NCI-H2107 (cell line): ENCODE data around the gene TLCD1.

Experiments used
- DNase-seq: peaks from one replicate; lab custom pipeline; 2025; lab: John Stamatoyannopoulos, UW

The TLCD1 gene

DNA sequence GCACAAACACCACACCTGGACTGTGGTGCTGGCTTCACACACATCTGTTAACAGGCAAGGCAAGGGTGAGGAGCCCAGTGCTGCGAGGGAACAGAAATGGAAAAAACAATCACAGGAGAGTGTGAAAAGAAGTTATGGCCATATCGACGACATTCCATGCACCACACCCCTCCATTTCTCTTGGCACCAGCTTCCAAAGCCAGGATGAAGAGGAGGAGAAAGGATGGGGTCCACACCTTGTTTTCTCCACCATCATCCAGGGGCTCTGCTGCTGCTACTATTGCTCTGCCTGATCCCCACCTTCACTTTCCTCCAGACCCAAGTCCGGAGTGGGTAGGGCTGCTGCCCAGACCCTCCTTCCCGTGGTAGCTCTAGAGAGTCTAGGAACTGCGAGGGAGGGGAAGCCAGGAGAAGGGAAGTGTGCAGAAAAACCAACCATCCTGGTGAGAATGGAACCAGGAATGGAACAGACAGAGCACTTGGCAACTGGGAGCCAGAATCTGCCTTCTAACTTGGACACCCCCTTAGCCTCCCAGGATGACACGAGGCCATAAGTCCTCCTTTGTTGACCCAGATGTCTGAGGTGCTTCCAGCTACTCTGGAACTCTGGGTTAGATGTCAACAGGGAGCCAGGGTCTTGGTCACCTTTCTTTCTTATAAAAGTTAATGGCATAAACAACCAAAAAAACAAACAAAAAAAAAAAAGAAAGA, 13.2 kb downstream of the TLCD1 start:
- DNase-seq = no peak

DNA sequence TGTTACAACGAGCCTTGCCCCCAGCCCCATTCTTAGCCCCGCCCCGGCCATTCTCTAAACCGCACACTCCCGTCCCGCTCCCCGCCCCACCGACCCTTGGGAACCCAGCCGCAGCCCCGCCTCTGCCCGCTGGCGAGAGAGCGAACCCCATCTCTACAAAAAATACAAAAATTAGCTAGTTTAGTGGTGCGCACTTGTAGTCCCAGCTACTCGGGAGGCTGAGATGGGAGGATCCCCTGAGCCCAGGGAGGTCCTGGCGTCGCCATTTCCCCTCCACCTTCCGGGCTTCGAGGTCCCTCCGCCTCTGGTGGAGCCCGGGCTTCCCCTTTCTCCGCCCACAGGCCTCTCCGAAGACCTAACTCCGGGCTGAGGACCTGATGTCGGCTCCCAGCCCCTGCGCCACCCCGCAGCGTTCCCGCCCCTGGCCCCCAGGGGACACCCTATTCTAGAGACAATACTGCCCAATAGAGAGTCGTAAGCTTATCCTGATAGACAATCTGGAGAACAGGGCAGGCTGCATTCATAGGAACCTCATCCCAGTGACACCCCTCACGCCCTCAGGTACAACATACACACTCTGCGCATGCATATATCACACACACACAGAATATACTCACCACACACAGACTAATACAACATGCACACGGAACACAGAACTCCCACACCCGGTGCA, 13.9 kb downstream of the TLCD1 start:
- DNase-seq = no peak

DNA sequence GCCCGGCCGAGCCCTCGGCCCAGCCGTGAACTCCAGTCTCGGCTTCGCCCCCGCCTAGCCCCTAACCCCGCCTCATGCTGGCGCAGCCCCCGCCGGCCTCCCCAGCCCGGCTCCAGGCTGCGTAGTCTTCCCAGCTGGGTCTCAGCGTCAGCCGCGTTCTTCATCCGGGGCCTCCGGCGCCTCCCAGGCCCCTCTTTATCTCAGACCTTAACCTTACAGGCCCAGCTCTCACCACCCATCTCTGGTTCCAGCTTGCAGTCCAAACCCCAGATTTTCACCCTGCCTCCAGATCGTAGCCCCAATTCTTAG, 14.4 kb downstream of the TLCD1 start, which contains the start of gene PROCA1:
TSS of gene PROCA1 (minus strand) at position 166 of the 309 bp plus-strand sequence. CDS start 228 bp downstream, outside the sequence.
- DNase-seq = no peak

DNA sequence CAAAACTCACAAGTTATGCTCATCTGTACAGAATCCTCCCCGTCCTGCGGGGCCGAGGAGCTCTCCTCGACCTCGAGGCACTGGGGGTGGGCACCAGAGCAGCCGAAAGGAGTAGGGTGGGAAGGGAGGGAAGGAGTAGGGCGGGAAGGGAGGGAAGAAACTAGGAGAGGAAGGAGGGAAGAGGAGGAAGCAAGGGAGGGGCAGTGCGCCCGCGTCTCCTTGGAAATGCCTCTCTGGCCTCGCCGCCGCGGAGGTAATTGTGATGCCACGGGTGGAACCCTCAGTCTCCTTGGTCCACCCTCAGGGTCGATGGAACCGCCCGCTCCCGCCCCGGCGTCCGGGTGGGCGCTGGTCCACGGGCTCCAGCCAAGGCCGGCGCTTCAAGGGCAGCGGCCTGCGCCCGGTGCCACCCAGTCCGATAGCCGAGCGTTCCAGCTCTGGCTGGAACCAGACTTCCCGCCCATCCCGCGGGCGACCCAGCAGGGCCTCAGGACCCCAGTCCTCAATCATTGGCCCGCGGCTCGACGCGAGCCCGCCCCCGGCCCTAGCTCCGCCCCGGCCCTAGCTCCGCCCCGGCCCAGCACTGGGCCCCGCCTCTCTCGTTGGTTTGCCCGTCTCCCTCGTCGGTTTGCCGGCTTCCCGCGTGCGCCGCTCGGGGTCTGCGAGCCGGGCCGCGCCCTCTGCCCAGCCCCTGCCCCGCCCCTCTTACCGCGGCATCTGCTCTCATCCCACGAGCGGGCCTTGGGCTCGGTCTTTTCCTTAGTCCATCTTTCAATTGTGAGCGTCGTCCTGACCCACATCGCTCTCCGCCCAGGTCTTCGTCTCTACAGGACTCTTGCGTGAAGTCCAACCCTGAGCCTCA, 14.9 kb downstream of the TLCD1 start:
- DNase-seq = peak; percentile 72

DNA sequence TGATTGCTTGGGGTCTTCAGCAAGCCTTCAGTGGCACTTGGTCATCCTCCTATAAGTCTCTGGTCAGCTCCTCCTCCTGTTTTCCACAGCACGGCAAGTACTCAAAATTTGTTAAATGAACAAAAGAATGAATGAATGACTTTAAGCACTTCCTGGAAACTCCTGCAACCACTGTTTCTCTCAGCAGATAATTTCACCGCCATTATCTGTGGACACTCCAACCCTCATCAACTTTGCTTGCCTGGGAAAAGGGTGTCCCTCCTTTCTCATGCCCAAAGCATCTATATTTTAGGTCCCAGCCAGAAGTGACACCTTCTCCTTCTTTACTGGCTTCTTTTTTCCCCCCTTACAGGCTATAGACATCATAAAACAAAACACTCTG, 18.7 kb downstream of the TLCD1 start:
- no peak for DNase-seq

DNA sequence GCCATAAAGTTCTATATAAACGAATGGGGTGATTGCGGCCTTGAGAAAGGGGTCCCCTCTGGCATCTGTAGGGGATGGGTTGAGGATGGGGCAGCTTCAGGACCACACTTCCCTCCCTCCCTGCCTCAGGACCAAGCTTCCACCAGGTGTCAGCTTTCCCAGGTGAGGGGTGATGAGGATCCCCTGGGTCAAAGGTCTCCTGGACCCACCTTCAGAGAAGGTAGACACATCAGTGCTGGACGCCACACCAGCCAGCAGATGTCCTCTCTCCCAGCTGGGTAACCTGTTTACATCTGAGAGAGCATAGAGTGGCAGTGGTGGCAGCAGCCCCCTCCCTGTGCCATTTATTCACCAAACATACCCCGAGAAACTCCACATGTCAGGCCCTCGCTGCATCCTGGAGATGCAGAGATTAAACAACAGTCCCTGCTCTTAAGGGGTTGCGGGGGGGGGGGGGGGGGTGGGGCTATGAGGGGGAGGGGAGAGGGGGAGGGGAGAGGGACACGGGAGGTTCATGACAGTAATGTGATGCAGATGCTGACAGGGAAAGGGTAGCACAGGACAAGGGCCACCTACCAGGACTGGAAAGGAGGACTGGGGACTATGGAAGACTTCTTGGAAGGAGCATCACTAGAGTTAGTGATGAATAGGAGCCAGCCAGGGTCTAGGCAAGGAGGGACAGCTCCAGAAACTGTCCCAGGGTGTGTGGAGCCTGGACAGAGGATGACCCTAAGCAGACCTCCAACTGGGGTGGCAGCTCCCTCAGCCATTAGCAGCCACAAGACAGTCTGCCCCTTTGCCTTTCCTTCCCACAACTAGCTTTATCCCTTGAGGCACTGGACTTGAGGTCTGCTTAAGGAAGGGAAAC, 19.3 kb downstream of the TLCD1 start:
- DNase-seq = no peak

DNA sequence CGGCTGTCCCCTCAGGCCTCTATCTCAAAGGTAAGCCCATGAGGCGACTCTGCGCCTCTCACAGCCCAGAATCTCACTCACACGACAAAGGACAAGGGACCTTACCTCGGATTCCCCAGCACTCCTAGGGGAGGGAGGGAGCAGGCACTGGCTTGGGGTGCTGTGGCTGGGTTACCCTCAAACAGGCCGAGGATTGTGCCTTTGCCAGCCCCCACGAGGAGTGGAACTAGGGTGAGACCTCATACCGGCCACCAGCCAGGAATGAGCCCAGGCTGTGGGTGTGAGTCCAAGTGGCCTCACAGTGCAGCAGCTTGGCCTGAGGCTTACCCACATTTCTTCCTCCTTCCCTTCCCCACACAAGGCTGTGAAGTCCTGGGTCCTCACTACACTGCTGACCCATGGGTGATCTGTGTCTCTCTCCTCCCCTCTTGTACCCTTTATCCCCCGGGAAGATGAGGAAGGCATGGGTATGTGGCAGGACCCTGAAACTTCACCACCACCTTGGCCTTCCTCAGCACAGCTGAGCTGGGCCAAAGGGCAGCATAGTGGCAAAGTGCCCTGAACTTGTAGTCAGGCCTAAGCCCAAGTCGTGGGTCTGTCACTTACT, 20.2 kb downstream of the TLCD1 start:
- DNase-seq = no peak

DNA sequence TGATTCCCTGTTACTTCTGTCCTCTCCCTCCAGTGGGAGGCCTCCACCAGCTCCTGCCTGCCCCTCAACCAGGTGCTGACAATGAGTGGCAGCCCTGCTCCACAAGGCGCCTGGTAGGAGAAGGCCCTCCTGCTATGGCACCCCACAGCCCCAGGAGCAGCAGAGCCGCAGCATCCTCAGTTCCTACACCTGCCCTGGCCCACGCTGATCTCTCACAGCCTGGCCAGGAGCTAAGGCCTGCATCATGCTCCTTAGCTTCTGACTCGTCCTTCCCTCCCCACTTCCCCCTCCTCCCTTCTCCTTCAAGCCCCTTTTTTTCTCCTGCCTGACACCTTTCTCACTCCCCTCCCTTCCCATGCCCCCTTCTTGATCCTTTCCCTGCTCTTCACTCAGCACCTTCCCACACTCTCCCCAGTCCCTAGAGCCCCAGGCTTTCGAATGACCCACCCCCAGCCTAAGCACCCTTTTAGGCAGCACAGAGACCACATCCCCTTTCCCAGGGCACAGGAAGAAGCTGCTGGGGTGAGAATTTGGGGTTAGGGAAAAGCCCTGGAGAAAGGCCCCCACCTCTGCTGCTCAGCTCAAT, 20.9 kb downstream of the TLCD1 start:
- DNase-seq = no peak

DNA sequence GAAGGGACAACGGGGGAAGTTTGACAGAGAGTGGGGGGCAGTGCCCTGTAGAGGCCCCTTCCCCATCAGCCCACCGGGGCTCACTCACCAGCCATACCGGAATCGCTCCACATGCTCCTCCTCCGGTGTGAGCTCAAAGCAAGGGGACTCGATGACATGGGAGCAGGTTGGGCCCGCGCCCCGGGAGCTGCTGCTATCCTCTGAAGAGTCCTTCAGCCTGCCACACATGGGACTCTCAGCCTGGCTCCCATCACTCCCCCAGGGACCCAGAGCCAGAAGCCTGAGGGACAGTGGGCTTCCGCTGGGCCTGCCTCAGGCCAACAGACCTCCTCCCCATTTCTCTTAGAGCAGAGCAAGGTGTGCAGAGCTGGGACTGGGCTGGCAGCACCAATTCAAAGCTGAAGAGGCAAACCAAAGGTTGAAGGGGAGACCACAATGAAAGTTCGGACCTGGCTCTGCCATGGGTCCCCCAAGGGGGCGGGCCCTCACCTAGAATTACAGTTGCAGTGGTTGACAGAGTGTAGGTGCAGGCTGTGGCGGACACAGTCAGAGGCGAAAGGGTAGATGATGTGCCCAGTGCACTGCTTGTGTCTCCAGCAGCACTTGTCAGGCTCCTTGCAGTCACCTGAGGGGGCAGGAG, 21.7 kb downstream of the TLCD1 start:
- no peak for DNase-seq

DNA sequence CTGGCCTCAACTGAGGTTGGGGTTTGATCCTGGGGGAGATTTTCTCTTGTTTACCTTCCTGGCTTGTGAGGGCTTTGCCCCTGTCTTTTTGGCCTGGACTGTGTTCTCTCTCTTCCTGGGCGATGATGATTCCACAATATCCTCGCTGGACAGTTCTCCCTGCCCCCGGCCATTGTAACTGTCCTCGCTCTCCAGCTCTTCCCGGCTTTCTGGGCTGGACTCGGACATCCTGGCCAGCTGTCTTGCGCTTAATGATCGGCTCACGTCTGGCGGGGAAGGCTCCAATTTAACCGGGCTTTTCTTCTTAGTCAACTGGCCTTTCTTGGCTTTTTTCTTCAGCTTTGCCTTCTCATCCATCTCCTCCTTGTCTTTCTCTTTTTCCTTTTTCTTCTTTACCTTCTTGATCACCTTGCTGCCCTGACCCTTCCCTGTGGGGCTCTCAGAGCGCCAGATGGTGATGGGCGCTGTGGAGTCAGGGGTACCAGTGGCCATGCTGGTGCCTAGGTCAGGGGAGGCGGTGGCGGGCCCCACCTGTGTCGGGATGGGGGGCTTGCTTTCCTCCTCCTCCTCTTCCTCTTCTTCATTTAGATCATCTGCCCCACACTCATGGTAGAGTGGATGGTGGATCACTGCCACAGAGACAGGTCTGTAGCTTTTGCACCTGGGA, 22.3 kb downstream of the TLCD1 start:
- no peak for DNase-seq

DNA sequence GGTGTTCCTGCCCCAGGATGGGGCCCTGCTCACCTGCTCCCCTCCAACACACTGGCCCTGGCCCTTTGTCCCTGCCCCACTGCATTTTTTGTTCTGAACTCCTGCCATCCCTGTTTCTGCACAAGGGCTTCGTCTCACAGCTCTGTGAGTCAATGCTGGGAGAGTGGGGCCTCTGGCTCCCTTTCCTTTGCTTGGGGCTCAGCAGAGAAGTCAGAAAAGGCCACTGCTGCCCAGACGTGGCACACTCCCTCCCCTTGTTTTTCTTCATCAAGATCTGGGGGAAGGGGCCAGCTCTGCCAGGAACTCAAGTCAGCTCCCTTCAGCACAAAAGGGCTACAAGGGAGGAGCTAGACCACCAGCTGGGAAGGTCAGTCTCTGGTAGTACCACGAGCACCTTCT, 23.3 kb downstream of the TLCD1 start:
- DNase-seq = no peak

DNA sequence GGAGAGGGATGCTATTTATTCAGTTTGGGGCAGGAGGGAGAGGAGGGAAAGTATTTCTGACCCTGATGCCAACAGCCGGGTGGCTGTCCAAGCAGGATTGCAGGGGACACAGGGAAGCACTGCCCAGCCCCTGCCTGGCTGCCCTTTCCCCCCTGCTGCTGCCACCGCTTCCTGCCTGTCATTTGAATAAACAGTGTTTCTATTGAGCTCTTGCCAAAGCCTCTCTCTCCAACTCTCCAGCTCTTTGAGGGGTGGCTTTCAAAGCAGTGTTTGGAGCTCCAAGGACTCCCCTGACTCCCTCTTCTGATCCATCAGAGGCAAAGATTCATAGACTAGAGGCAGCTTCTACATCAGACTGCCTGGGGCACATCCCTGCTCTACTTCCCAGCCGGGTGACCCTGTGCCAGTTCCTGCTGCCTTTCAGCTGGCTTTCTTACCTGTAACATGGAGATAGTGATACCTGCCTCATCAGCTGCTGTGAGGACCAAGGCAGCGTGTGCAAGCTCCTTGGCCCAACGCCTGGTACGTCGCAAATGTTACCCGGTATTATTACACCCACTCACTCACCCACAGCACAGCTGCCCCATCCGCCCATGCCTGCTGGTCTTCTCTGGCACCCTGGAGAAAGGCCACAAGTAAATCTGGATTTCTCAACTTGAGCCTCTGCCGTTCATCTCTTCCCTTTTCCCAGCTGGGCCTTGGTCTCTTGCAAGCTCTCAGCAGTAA, 23.8 kb downstream of the TLCD1 start:
- no peak for DNase-seq

DNA sequence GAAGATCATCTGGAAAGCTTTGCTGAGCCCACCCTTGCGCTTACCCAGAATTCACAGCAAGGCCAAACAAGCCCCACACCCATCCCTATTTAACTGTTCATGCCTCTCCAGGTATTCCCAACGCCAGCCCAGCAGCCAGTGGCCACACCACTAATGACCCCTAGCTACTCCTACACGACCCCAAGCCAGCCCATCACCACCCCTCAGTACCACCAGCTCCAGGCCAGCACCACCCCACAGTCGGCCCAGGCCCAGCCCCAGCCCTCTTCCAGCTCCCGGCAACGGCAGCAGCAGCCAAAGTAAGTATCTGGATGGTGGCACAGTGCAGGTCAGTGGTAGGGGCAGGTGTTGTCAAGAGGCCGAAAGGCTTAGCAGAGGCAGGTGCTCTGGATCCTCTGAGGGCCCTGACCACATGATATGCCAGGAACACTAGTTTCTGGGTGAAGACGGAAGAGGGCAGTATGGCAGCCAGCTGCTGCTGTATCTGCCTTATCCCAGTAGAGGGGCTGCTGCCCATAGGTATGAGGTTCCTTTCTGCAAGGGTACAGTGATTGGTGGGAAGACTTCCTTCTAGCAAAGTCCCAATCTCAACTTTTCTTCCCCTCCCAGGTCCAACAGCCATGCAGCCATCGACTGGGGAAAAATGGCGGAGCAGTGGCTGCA, 25.1 kb downstream of the TLCD1 start:
- no peak for DNase-seq

DNA sequence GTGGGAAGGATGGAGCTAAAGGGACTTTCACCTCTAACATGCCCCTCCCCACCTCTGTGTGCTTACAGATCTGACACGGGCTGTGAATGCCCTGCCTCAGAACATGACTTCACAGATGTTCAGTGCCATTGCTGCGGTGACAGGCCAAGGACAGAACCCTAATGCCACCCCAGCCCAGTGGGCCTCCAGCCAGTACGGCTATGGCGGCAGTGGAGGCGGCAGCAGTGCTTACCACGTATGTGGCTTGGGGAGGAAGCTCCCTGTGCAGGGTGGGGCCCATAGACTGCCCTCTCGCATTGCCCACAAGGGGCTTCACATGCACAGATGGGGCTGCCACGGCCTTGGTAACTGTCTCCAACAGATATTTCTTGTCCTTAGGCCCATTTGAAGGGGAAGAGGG, 25.8 kb downstream of the TLCD1 start:
- DNase-seq = no peak

DNA sequence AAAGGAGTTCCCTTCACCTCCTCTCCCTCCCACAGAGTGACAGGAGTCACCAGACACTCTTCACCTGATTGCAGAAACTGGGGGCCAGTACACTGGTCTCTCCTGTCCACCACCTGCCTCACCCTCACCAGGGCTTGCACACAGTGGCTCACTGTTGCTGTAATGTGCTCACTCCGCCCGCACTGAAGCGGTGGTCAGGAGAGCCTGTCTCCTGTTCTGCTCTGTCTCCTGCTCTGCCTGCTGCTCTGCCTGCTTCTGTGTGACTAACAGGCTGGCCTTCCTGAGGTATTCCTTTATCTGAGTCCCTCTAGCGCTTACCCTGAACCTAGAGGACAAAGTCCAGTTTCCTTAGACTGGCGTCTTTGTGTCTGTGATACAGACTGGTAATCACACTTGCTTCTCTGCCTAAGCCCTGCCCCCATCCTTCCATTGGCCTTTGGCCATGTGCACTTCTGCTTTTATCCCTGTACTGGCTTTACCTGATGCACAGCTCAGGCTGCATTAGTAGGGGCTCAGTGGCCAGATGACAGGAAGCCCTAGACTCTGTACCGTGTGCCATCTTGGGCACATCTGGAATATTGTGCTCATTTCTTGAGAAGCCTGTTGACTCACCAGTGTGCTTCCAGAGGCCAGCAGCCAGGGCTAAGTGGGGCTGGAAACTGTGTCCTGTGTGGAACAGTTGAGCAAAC, 27.6 kb downstream of the TLCD1 start:
- DNase-seq = no peak

DNA sequence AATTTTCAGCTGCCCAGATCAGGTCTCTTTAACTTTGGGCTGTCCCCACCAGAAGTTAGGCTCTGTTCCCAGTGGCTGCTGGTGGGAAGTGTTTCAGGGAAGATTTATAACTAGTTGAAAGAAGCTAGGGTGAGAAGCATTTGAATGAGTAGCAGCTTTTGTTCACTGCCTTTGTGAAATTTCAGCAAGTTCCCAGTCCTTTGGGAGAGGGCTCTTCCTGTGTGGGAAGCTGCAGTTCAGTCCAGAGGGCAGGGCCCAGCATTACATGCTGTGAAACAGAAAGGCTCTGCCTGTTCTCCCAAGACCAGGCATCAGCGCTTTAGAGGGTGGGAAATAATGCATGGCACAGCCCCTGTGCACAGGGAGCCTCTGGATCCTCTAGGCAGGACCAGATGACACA, 32.2 kb downstream of the TLCD1 start:
- DNase-seq = no peak

DNA sequence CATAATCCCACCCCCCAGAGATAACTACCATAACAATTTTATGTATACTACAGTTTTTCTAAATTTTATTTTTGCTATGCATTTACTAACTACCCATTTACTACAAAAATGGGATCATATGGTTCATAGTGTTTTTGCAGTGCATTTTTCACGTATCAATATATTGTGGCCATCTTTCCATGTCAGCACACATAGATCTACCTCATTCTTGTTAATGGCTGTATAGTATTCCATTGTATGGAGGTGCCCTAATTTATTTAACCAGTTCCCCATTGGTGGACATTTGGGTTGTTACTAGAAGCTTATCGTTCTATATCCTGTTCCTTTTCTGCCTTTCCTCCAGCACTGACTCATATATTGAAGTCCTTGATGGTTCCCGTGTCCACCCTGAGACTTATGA, 37.0 kb downstream of the TLCD1 start:
- no peak for DNase-seq

DNA sequence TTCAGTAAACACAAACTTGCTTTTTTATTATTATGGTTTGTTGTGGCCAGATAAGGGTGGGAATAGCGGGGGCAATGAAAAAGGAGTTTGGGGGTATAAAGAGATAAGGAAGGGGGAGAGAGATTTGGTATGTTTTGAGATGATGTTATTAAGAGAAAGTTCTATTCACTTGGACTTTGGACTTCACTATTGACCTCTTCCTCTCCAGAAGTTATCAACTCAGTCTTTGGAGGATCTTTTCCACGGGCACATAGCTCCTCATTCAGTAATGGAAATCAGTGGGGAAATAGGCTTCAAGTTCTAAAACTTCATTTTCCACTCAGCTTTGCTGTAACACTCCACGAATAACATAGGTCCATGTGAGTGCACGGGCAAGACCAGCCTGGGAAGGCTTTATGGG, 37.6 kb downstream of the TLCD1 start:
- DNase-seq = no peak
